Type B pancreatic cell (in vitro differentiated cells): Measurements from ENCODE around the gene ZNF135. TPM values are rescaled to one million over a fixed set of nuclear protein-coding genes. Genes with fewer than 3 reads are reported as not detected.

Experiments
- DNase-seq: peaks from one replicate; pipeline ENCODE4 v3.0.0; 2021; ENCODE audit warnings: mixed read lengths; ENCODE audit not compliant: unreplicated experiment; ENCODE audit errors: extremely low spot score
- H3K27ac Mint-ChIP-seq: 2 replicates; pipeline ENCODE4 v1.8.0; 2021; ENCODE audit warnings: mild to moderate bottlenecking, mixed read lengths
- H3K27me3 Mint-ChIP-seq: 2 replicates; pipeline ENCODE4 v1.8.0; 2021; ENCODE audit warnings: mixed read lengths
- H3K36me3 Mint-ChIP-seq: 2 replicates; pipeline ENCODE4 v1.8.0; 2021; ENCODE audit warnings: mixed read lengths
- H3K4me1 Mint-ChIP-seq: one replicate; pipeline ENCODE4 v1.8.0; 2021; ENCODE audit warnings: mixed read lengths; ENCODE audit not compliant: unreplicated experiment
- H3K4me3 Mint-ChIP-seq: 2 replicates; pipeline ENCODE4 v1.8.0; 2021; ENCODE audit warnings: mild to moderate bottlenecking, mixed read lengths
- H3K9me3 Mint-ChIP-seq: 2 replicates; pipeline ENCODE4 v1.8.0; 2021; ENCODE audit warnings: mixed read lengths
- total RNA-seq: library from RNA; stranded (reverse); gene quantifications from 2 replicates; pipeline ENCODE4 v1.2.1, GENCODE V29; 2021; ENCODE audit warnings: low replicate concordance
- TF ChIP-seq, protein P1 (sequence below): fragments of 200-600 bp; sonication (generic); conservative IDR thresholded peaks from 2 replicates; pipeline ENCODE4 v1.5.0; 2021; ENCODE audit warnings: antibody characterized with exemption, mild to moderate bottlenecking

ZNF135 gene
- total RNA-seq, 1 donor from 2014 or later: 12.0 TPM

DNA sequence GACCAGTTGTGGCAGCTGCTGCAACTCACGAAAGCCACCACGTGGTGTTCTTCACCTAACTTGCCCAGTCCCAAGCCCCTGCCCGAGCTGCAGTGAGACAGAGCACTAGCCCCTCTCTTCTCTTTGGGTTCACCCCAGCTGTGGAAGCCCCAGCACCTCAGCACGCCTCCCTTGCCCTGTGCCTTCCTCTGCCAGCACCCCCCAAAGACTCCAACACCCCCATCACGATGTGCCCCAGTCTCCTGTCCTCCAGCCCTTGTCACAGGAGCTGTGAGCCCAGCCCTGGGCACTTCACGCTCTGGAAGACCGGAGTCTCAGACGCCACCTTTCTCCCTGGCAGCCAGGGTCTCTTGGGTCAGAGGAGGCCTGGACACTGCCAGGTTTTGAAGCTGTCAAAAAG is 2.2 kb upstream of the ZNF135 start:
- TF ChIP-seq, protein P1, sequence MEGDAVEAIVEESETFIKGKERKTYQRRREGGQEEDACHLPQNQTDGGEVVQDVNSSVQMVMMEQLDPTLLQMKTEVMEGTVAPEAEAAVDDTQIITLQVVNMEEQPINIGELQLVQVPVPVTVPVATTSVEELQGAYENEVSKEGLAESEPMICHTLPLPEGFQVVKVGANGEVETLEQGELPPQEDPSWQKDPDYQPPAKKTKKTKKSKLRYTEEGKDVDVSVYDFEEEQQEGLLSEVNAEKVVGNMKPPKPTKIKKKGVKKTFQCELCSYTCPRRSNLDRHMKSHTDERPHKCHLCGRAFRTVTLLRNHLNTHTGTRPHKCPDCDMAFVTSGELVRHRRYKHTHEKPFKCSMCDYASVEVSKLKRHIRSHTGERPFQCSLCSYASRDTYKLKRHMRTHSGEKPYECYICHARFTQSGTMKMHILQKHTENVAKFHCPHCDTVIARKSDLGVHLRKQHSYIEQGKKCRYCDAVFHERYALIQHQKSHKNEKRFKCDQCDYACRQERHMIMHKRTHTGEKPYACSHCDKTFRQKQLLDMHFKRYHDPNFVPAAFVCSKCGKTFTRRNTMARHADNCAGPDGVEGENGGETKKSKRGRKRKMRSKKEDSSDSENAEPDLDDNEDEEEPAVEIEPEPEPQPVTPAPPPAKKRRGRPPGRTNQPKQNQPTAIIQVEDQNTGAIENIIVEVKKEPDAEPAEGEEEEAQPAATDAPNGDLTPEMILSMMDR: no peak
- no peaks in the 10 kb centered on the region for H3K27me3 Mint-ChIP-seq
- DNase-seq: no peak
- peaks cover 7% of the 10 kb centered on the region for H3K9me3 Mint-ChIP-seq
- H3K4me3 Mint-ChIP-seq: no peak overlapping the region
- H3K4me1 Mint-ChIP-seq: peaks cover 7% of the 10 kb centered on the region
- H3K27ac Mint-ChIP-seq: no peak overlapping the region
- H3K36me3 Mint-ChIP-seq: peaks cover 14% of the 10 kb centered on the region

DNA sequence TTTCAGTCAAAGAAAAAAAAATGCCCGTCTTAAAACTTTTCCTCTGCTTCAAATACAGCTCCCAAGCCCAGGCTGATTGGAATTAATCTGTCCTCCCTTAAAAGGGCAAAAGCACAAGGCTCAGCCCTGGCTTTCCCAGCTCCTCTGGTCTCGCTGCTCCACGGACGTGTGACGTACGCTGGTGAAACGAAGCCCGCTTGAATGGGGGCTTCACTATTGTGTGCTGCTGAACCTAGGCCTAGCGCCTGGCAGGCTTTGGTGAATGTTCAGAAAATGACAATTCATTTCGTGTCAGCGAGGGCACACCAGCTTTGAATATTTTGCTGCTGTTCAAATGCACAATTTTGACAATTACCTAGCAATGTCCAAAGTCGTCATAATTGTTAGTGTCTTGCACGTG is 615 bp upstream of the ZNF135 start:
- Mint-ChIP-seq H3K4me1 (peaks cover 7% of the 10 kb centered on the region), H3K4me3 (peak overlapping the region; percentile 91), H3K9me3 (peaks cover 8% of the 10 kb centered on the region), H3K27ac (peak overlapping the region; percentile 97), H3K36me3 (peaks cover 20% of the 10 kb centered on the region), H3K27me3 (no peaks in the 10 kb centered on the region)
- no peak for DNase-seq
- TF ChIP-seq, protein P1: no peak

DNA sequence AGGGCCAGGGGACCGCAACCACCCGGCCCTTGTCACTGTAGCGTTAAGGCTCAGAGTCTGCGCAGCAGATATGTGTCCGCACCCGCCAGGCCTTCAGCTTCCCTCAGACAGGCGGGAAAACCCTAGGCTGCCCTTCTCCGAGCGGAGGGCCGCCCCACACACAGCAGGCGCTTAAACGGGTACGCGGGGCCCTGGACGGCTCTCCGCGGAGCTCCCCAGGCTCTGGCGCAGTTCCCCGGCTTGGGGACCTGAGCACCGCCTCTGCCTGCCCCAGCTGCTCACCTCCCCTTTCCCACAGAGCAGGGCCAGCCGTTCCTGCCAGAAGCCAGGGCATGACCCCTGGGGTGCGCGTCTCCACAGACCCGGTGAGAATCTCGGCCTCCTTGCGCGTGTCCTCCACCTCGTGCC is 593 bp downstream of the ZNF135 start:
- Mint-ChIP-seq H3K4me3 (peak overlapping the region; percentile 91), H3K27ac (peak overlapping the region; percentile 97), H3K9me3 (peaks cover 15% of the 10 kb centered on the region), H3K36me3 (peaks cover 30% of the 10 kb centered on the region), H3K4me1 (peaks cover 7% of the 10 kb centered on the region), H3K27me3 (no peaks in the 10 kb centered on the region)
- DNase-seq: no peak
- TF ChIP-seq, protein P1: no peak

DNA sequence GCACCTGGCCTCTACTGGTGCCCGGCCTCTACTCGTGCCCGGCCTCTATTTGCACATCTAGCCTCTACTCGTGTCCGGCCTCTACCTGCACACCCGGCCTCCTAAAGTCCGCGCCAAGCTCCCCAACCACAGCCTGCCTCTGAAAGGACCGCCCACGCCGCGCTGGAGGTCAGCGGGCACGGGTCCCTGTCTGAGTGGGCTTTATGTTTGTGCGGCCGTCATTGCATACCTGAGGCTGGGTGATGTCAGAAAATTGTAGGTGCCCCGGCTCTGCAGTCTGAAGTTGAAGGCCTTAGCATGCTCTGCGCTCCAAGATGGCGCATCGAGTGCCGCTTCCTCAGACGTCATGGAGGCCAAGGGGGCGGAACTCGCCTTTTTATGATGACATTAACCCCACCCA is 1.1 kb downstream of the ZNF135 start:
- no peak for DNase-seq
- H3K9me3 Mint-ChIP-seq: peaks cover 15% of the 10 kb centered on the region
- peak overlapping the region; percentile 51 for H3K4me3 Mint-ChIP-seq
- TF ChIP-seq, protein P1: no peak
- H3K36me3 Mint-ChIP-seq: peaks cover 34% of the 10 kb centered on the region
- H3K27ac Mint-ChIP-seq: no peak overlapping the region
- peaks cover 7% of the 10 kb centered on the region for H3K4me1 Mint-ChIP-seq
- H3K27me3 Mint-ChIP-seq: no peaks in the 10 kb centered on the region

DNA sequence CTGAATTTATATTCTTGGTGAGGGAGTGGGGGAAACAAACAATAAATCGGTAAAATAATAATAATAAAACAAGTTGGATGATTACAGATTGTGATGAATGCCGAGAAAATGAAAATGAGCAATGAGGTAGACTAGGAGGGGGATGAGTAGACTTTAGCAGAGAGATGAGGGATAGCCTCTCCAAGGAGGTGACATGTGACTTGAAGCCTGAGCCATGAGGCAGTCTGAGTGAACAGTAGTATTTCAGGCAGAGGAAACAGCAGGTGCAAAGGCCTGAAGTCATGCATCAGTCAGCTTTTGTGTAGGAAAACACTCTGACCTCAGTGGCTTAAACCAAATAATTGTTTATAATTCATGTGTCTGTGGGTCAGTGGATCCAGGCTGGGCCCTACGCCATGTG is 4.6 kb downstream of the ZNF135 start:
- H3K4me3 Mint-ChIP-seq: no peak overlapping the region
- peaks cover 64% of the 10 kb centered on the region for H3K36me3 Mint-ChIP-seq
- TF ChIP-seq, protein P1: no peak
- H3K27me3 Mint-ChIP-seq: no peaks in the 10 kb centered on the region
- no peak overlapping the region for H3K27ac Mint-ChIP-seq
- H3K4me1 Mint-ChIP-seq: peaks cover 4% of the 10 kb centered on the region
- no peak for DNase-seq
- peaks cover 37% of the 10 kb centered on the region for H3K9me3 Mint-ChIP-seq
